GM12891 (cell line): ENCODE data around the gene SMCR8.

ENCODE experiments used
- PAX5 ChIP-seq: IDR thresholded peaks from 2 replicates; pipeline ENCODE4 v1.6.1; 2011; ENCODE audit warnings: low read length, moderate library complexity, mild to moderate bottlenecking; ENCODE audit not compliant: insufficient read depth, severe bottlenecking
- POLR2A ChIP-seq: IDR thresholded peaks from 2 replicates; pipeline ENCODE4 v1.6.1; 2011; ENCODE audit warnings: low read depth, low read length, control low read depth
- POLR2AphosphoS5 ChIP-seq: IDR thresholded peaks from 2 replicates; pipeline ENCODE4 v1.6.1; 2011; ENCODE audit warnings: low read depth, low read length, control low read depth
- TAF1 ChIP-seq: IDR thresholded peaks from 2 replicates; pipeline ENCODE4 v1.6.1; 2011; ENCODE audit warnings: low read depth, low read length, control low read depth

DNA sequence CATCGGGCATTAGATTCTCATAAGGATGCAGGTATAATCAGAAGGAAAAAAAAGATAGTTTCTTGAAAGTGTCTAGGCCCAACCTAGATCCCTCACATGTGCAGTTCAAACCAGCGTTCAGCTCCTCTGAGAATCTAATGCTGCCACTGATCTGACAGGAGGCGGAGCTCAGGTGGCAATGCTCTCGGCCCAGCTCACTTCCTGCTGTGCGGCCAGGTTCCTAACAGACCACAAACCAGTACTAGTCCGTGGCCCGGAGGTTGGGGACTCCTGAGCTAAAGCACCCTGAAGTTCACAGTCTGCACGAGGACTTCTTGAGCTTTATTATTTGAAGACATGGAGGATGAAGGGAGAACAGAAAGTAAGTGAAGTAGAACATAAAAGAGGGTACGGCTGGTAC, 16.8 kb downstream of the SMCR8 start:
- no peak for TF ChIP-seq POLR2A
- TF ChIP-seq POLR2AphosphoS5: no peak
- TF ChIP-seq TAF1: no peak
- TF ChIP-seq PAX5: no peak
